Natural killer cell (primary cell): Measurements from ENCODE around the gene ALDH8A1. TPM values are rescaled to one million over a fixed set of nuclear protein-coding genes. Genes with fewer than 3 reads are reported as not detected.

Experiments
- ATAC-seq, 3 donors: fragments of 150-1000 bp in 2 of 3; fragments of 200-7000 bp in 1 of 3; cut with Tn5 transposase; 1 replicate in 1 of 3; 2 replicates in 2 of 3; pipeline ENCODE4 v1.10.0; 2021; ENCODE audit warnings: mild to moderate bottlenecking in 2 of 3, moderate library complexity in 2 of 3
- DNase-seq, 2 donors: peaks; one replicate each; pipeline versions ENCODE4 v3.0.0 to v3.0.0-alpha.2; 2013 to 2021; ENCODE audit warnings: mixed read lengths in 1 of 2
- H3K27ac ChIP-seq: one replicate; pipeline ENCODE4 v1.5.1; 2013; ENCODE audit warnings: mild to moderate bottlenecking, low read length
- H3K27me3 ChIP-seq: one replicate; pipeline ENCODE4 v1.6.1; 2013; ENCODE audit warnings: low read length; ENCODE audit not compliant: control insufficient read depth, insufficient read depth
- H3K36me3 ChIP-seq: one replicate; pipeline ENCODE4 v1.6.1; 2013; ENCODE audit warnings: low read length; ENCODE audit not compliant: control insufficient read depth, insufficient read depth
- H3K4me1 ChIP-seq: one replicate; pipeline ENCODE4 v1.6.1; 2013; ENCODE audit warnings: low read length; ENCODE audit not compliant: control insufficient read depth, insufficient read depth
- H3K4me3 ChIP-seq: one replicate; pipeline ENCODE4 v1.5.1; 2013; ENCODE audit warnings: low read length
- H3K9me3 ChIP-seq: one replicate; pipeline ENCODE4 v1.6.1; 2013; ENCODE audit warnings: low read length; ENCODE audit not compliant: control insufficient read depth, insufficient read depth
- H3K27ac Mint-ChIP-seq, 2 donors: one replicate each; pipeline ENCODE4 v1.8.0; 2022; ENCODE audit warnings: mild to moderate bottlenecking in 2 of 2, mixed read lengths in 2 of 2, moderate library complexity in 1 of 2
- H3K27me3 Mint-ChIP-seq, 2 donors: one replicate each; pipeline ENCODE4 v1.8.0; 2022; ENCODE audit warnings: low read depth in 2 of 2, mixed read lengths in 2 of 2
- H3K36me3 Mint-ChIP-seq: one replicate; pipeline ENCODE4 v1.8.0; 2022; ENCODE audit warnings: mixed read lengths
- H3K4me1 Mint-ChIP-seq, 2 donors: one replicate each; pipeline ENCODE4 v1.8.0; 2022; ENCODE audit warnings: mixed read lengths in 2 of 2
- H3K4me3 Mint-ChIP-seq: one replicate; pipeline ENCODE4 v1.8.0; 2022; ENCODE audit warnings: mild to moderate bottlenecking, moderate library complexity, mixed read lengths
- H3K9me3 Mint-ChIP-seq, 2 donors: one replicate each; pipeline ENCODE4 v1.8.0; 2022; ENCODE audit warnings: mixed read lengths in 2 of 2
- CTCF ChIP-seq: fragments of 200-600 bp; IDR thresholded peaks from one replicate; pipeline ENCODE4 v1.8.0; 2022; ENCODE audit warnings: antibody characterized with exemption
- WGBS: methylation state at CpG from one replicate; pipeline ENCODE4 v1.1.7; 2013; ENCODE audit warnings: missing lambda C conversion rate; ENCODE audit not compliant: insufficient coverage; 5-methylcytosine and 5-hydroxymethylcytosine counted together
- intact Hi-C: fragments of 100-400 bp; cut with micrococcal nuclease; formaldehyde crosslinking; loops from one replicate; pipeline ENCODE4 v1.14.2; 2022
- total RNA-seq, 4 donors: library from RNA; stranded (reverse); fragments of 120-200 nt in 1 of 4; gene quantifications; one replicate each; pipeline versions ENCODE4 v1.2.3 to v1.2.4, GENCODE V29; 2013 to 2022

ALDH8A1 gene
- total RNA-seq, 3 donors from 2014 or later (not counting 1 experiment from before 2014, with no cell fraction given) = 0.75 to 3.0 (median 1.8) TPM

- Mint-ChIP-seq H3K4me1 (no peaks in the 10 kb centered on the region), H3K27me3 (no peaks in the 10 kb centered on the region), H3K9me3 (no peaks in the 10 kb centered on the region), H3K27ac (no peak overlapping the region), H3K36me3 (no peaks in the 10 kb centered on the region), H3K4me3 (no peak overlapping the region)
- H3K36me3 ChIP-seq = no peaks in the 10 kb centered on the region
- no peaks in the 10 kb centered on the region for H3K9me3 ChIP-seq
- H3K4me1 ChIP-seq = no peaks in the 10 kb centered on the region
- H3K27ac ChIP-seq = no peak overlapping the region
- intact Hi-C loops = no loop called here
- WGBS = 92% methylated on average over 6 of the region's 6 CpGs
- no peak for TF ChIP-seq CTCF
- no peak overlapping the region for H3K4me3 ChIP-seq
- DNase-seq (no peak), ATAC-seq (no peak)
- no peaks in the 10 kb centered on the region for H3K27me3 ChIP-seq
Measured at GRCh38 chr6:134921721-134922261, 28.1 kb downstream of the ALDH8A1 start.

GRCh38 chr6:134921276-134921675, 28.6 kb downstream of the ALDH8A1 start:
- H3K27ac Mint-ChIP-seq = no peak overlapping the region
- no peaks in the 10 kb centered on the region for H3K9me3 Mint-ChIP-seq
- H3K36me3 Mint-ChIP-seq = no peaks in the 10 kb centered on the region
- H3K36me3 ChIP-seq = no peaks in the 10 kb centered on the region
- no peak overlapping the region for H3K27ac ChIP-seq
- ATAC-seq (no peak), DNase-seq (no peak)
- H3K4me1 ChIP-seq = no peaks in the 10 kb centered on the region
- H3K4me1 Mint-ChIP-seq = no peaks in the 10 kb centered on the region
- no peak overlapping the region for H3K4me3 ChIP-seq
- no peaks in the 10 kb centered on the region for H3K27me3 Mint-ChIP-seq
- WGBS = 95% methylated on average over 5 of the region's 5 CpGs
- H3K9me3 ChIP-seq = no peaks in the 10 kb centered on the region
- no peak for TF ChIP-seq CTCF
- H3K27me3 ChIP-seq = no peaks in the 10 kb centered on the region
- intact Hi-C loops = no loop called here
- no peak overlapping the region for H3K4me3 Mint-ChIP-seq

GRCh38 chr6:134920422-134920821, 29.5 kb downstream of the ALDH8A1 start:
- Mint-ChIP-seq H3K27ac (no peak overlapping the region), H3K27me3 (no peaks in the 10 kb centered on the region), H3K36me3 (no peaks in the 10 kb centered on the region), H3K4me1 (no peaks in the 10 kb centered on the region), H3K9me3 (no peaks in the 10 kb centered on the region), H3K4me3 (no peak overlapping the region)
- no peak for TF ChIP-seq CTCF
- Histone ChIP-seq H3K4me3 (no peak overlapping the region), H3K4me1 (no peaks in the 10 kb centered on the region), H3K9me3 (no peaks in the 10 kb centered on the region), H3K27ac (no peak overlapping the region), H3K36me3 (no peaks in the 10 kb centered on the region), H3K27me3 (no peaks in the 10 kb centered on the region)
- no peak for ATAC-seq
- DNase-seq = no peak
- intact Hi-C loops = no loop called here
- WGBS = 71% methylated on average over 1 of the region's 2 CpGs

- no peaks in the 10 kb centered on the region for H3K27me3 Mint-ChIP-seq
- H3K9me3 Mint-ChIP-seq = no peaks in the 10 kb centered on the region
- no peak for TF ChIP-seq CTCF
- no peaks in the 10 kb centered on the region for H3K36me3 Mint-ChIP-seq
- DNase-seq (no peak), ATAC-seq (no peak)
- Histone ChIP-seq H3K27ac (no peak overlapping the region), H3K4me3 (no peak overlapping the region), H3K36me3 (no peaks in the 10 kb centered on the region), H3K27me3 (no peaks in the 10 kb centered on the region), H3K9me3 (no peaks in the 10 kb centered on the region), H3K4me1 (no peaks in the 10 kb centered on the region)
- no peak overlapping the region for H3K4me3 Mint-ChIP-seq
- intact Hi-C loops = no loop called here
- no peaks in the 10 kb centered on the region for H3K4me1 Mint-ChIP-seq
- 95% methylated on average over 17 of the region's 17 CpGs for WGBS
- H3K27ac Mint-ChIP-seq = no peak overlapping the region
Measured at GRCh38 chr6:134918418-134918961, 31.4 kb downstream of the ALDH8A1 start.
